Small intestine (tissue), 7 donors: ENCODE measurements around the gene DNHD1. TPM values are rescaled to one million over a fixed set of nuclear protein-coding genes. Genes with fewer than 3 reads are reported as not detected.
"Not testable (repeated sequence)": the region's sequence is repeated elsewhere in the genome, so short reads cannot be mapped to it uniquely, and the experiment has no call there.

ENCODE experiments used
- DNase-seq, 2 donors: peaks; one replicate each; pipeline versions ENCODE4 v3.0.0 to v3.0.0-alpha.2; 2013
- FAIRE-seq: peaks from 2 replicates; lab custom pipeline; 2012; peaks lifted over from hg19 to GRCh38; lab: Jason Lieb, UNC
- H3K27ac ChIP-seq, 3 donors: one replicate each; pipeline ENCODE4 v1.5.1; 2013; ENCODE audit warnings: low read length in 2 of 3, mild to moderate bottlenecking in 2 of 3, control low read depth in 1 of 3, inconsistent platforms in 1 of 3, low read depth in 1 of 3, moderate library complexity in 1 of 3
- H3K27me3 ChIP-seq, 3 donors: one replicate each; pipeline ENCODE4 v1.6.1; 2013; ENCODE audit warnings: low read length in 3 of 3, inconsistent platforms in 1 of 3; ENCODE audit not compliant: control insufficient read depth in 3 of 3, insufficient read depth in 3 of 3
- H3K36me3 ChIP-seq, 3 donors: one replicate each; pipeline ENCODE4 v1.6.1; 2013; ENCODE audit warnings: low read length in 3 of 3, inconsistent platforms in 1 of 3, low read depth in 1 of 3, mild to moderate bottlenecking in 1 of 3, moderate library complexity in 1 of 3; ENCODE audit not compliant: control insufficient read depth in 3 of 3, insufficient read depth in 2 of 3
- H3K4me1 ChIP-seq, 3 donors: one replicate each; pipeline ENCODE4 v1.6.1; 2013; ENCODE audit warnings: low read length in 2 of 3, inconsistent platforms in 1 of 3, low read depth in 1 of 3, mild to moderate bottlenecking in 1 of 3, moderate library complexity in 1 of 3; ENCODE audit not compliant: control insufficient read depth in 3 of 3, insufficient read depth in 2 of 3
- H3K4me3 ChIP-seq, 3 donors: one replicate each; pipeline ENCODE4 v1.5.1; 2013; ENCODE audit warnings: low read length in 3 of 3, control low read depth in 1 of 3, inconsistent platforms in 1 of 3, low read depth in 1 of 3, mild to moderate bottlenecking in 1 of 3, moderate library complexity in 1 of 3
- H3K9me3 ChIP-seq, 2 donors: one replicate each; pipeline ENCODE4 v1.6.1; 2013; ENCODE audit warnings: low read depth in 1 of 2, low read length in 1 of 2; ENCODE audit not compliant: control insufficient read depth in 2 of 2, insufficient read depth in 1 of 2
- WGBS, 3 donors: extraction: QIAGEN DNeasy Blood & Tissue Kit; methylation state at CpG; one replicate each; pipeline ENCODE4 v1.1.7; 2013; 5-methylcytosine and 5-hydroxymethylcytosine counted together
- polyA plus RNA-seq, 4 donors: library from polyadenylated mRNA; stranded (reverse) in 3 of 4; unstranded in 1 of 4; fragments of 200-250 nt in 3 of 4; fragments of 120-200 nt in 1 of 4; gene quantifications; one replicate each; pipeline versions ENCODE4 v1.2.1 to v1.2.3, GENCODE V29; 2013
- donor health status: healthy with polysubstance abuse.
- donor health status: control.
- donor health status: control.
- donor health status: Bipolar disorder and iron deficiency.
- donor health status: healthy.

The DNHD1 gene
- polyA plus RNA-seq, 4 donors, result 4.0 to 10.5 (median 9.0) TPM

DNA sequence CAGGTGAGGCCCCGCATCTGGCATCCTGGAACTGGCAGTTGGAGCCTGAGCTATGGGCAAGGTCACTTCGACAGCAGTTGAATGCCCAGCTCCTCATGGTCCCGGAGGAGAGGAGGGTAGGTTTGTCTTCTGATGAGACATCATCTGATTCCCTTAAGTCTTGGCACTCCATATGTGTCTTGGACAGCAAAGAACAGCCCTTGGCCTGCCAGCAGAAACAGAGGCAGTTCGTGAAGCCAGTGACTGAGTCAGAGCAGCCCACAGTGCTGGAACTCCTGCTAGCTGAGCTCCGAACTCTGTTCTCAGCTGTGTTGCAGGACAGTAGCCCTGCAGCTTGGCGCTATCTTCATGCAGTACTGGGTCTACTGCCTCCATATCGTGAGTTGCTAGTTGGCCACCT is 1.0 kb downstream of the DNHD1 start:
- H3K27ac ChIP-seq, result no peak overlapping the region
- H3K36me3 ChIP-seq, result peaks cover 0 to 16% (median 2%) of the 10 kb centered on the region in 3 donors
- FAIRE-seq (no peak), DNase-seq (no peak)
- WGBS, 3 donors, result 76 to 91% (median 89%) methylated on average over 7 of the region's 7 CpGs
- H3K9me3 ChIP-seq, result no peaks in the 10 kb centered on the region
- H3K27me3 ChIP-seq, result no peaks in the 10 kb centered on the region
- H3K4me3 ChIP-seq, result no peak overlapping the region
- peaks cover 0 to 7% (median 0%) of the 10 kb centered on the region in 3 donors for H3K4me1 ChIP-seq

DNA sequence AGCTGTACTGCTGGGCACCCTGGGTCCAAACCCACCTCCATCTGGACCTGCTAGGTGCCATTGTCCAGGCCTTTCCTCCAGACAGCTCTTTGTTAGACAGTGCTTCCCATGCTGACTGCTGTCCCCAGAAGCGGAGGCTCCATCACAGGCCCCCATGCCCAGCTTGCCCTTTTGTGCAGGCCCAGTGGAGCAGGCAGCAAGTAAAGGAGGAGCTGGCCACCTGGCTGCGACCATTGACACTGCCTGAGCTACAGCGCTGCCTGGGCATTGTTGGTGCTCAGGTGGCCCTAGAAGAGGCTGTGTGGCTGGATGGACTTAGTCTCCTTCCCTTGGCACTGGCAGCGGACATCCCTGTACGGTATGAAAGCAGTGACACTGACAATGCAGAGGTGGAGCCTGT is 1.5 kb downstream of the DNHD1 start:
- Histone ChIP-seq H3K27me3 (no peaks in the 10 kb centered on the region), H3K4me1 (peaks cover 0 to 7% (median 0%) of the 10 kb centered on the region in 3 donors), H3K36me3 (peaks cover 0 to 16% (median 2%) of the 10 kb centered on the region in 3 donors), H3K4me3 (no peak overlapping the region), H3K27ac (no peak overlapping the region), H3K9me3 (no peaks in the 10 kb centered on the region)
- WGBS, 3 donors, result 94 to 96% (median 94%) methylated on average over 5 of the region's 5 CpGs
- FAIRE-seq, result no peak
- no peak for DNase-seq

DNA sequence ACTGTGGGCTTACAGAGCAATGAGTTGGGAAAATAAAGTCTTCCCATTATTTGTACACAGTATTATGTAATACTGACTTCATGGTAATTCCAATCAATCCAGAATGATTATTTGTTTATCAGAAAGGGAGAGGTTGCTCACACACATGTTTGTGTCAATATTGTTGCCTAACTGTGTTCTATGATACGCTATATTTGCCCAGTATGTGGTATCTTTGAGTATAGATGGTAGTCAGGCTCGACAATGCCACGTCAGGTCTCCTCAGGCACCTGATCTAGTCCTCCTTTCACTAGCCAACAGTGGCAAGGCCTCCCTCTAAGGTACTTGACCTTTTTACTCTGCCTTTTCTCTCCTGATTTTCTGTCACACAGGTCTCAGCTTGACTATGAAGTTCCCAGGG is 5.3 kb downstream of the DNHD1 start:
- 92 to 96% (median 96%) methylated on average over 3 of the region's 3 CpGs for WGBS, 3 donors
- Histone ChIP-seq H3K9me3 (no peaks in the 10 kb centered on the region), H3K27ac (no peak overlapping the region), H3K4me3 (no peak overlapping the region), H3K27me3 (no peaks in the 10 kb centered on the region), H3K36me3 (peaks cover 0 to 17% (median 2%) of the 10 kb centered on the region in 3 donors), H3K4me1 (no peaks in the 10 kb centered on the region)
- FAIRE-seq, result no peak
- no peak for DNase-seq

DNA sequence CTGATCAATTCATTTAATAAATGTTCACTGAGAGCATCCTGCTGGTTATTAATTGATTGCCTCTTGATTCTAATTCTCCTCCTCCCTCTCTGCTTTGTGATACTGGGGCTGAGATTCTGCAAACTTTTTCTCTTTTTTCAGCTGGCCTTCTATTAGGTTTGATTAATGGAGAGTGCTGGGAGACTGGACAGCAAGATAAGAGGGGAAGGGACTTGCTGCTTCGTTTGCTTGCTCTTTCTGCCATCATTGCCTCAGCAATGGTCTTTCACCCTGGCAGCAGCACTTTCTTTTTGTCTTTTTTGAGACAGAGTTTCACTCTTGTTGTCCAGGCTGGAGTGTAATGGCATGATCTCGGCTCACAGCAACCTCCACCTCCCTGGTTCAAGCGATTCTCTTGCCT is 7.1 kb downstream of the DNHD1 start:
- Histone ChIP-seq H3K4me1 (no peaks in the 10 kb centered on the region), H3K27ac (no peak overlapping the region), H3K27me3 (no peaks in the 10 kb centered on the region), H3K9me3 (no peaks in the 10 kb centered on the region), H3K4me3 (no peak overlapping the region), H3K36me3 (peaks cover 0 to 4% (median 0%) of the 10 kb centered on the region in 3 donors)
- WGBS, 3 donors, result 77 to 87% (median 82%) methylated on average over 3 of the region's 3 CpGs
- FAIRE-seq (no peak), DNase-seq (no peak)

- FAIRE-seq (peak; percentile 15), DNase-seq (peak; percentile 68 to 70)
- H3K9me3 ChIP-seq, result no peaks in the 10 kb centered on the region
- H3K4me3 ChIP-seq, result no peak overlapping the region
- no peaks in the 10 kb centered on the region for H3K4me1 ChIP-seq
- no peaks in the 10 kb centered on the region for H3K27me3 ChIP-seq
- peaks cover 0 to 4% (median 0%) of the 10 kb centered on the region in 3 donors for H3K36me3 ChIP-seq
- 55 to 58% (median 58%) methylated on average over 2 of the region's 2 CpGs for WGBS, 3 donors
- H3K27ac ChIP-seq, result no peak overlapping the region
Measured at GRCh38 chr11:6505577-6506240, 8.6 kb downstream of the DNHD1 start.

GRCh38 chr11:6516865-6517264 is 19.8 kb downstream of the DNHD1 start:
- Histone ChIP-seq H3K9me3 (no peaks in the 10 kb centered on the region), H3K4me1 (no peaks in the 10 kb centered on the region), H3K4me3 (no peak overlapping the region), H3K27ac (no peak overlapping the region), H3K27me3 (no peaks in the 10 kb centered on the region), H3K36me3 (peaks cover 4 to 9% (median 9%) of the 10 kb centered on the region in 3 donors)
- FAIRE-seq (no peak), DNase-seq (no peak)

GRCh38 chr11:6520265-6520664 is 23.2 kb downstream of the DNHD1 start:
- 86 to 92% (median 89%) methylated on average over 3 of the region's 3 CpGs for WGBS, 3 donors
- no peak overlapping the region for H3K27ac ChIP-seq
- no peak overlapping the region for H3K4me3 ChIP-seq
- H3K9me3 ChIP-seq, result no peaks in the 10 kb centered on the region
- peaks cover 4 to 9% (median 7%) of the 10 kb centered on the region in 3 donors for H3K36me3 ChIP-seq
- no peaks in the 10 kb centered on the region for H3K4me1 ChIP-seq
- no peak for DNase-seq
- H3K27me3 ChIP-seq, result no peaks in the 10 kb centered on the region
- no peak for FAIRE-seq

- FAIRE-seq, H3K27ac ChIP-seq, DNase-seq, H3K36me3 ChIP-seq, H3K4me3 ChIP-seq, H3K9me3 ChIP-seq, H3K4me1 ChIP-seq, H3K27me3 ChIP-seq: not testable (repeated sequence)
- 91 to 98% (median 92%) methylated on average over 3 of the region's 3 CpGs for WGBS, 3 donors
Measured at GRCh38 chr11:6521946-6522345, 24.9 kb downstream of the DNHD1 start.

DNA sequence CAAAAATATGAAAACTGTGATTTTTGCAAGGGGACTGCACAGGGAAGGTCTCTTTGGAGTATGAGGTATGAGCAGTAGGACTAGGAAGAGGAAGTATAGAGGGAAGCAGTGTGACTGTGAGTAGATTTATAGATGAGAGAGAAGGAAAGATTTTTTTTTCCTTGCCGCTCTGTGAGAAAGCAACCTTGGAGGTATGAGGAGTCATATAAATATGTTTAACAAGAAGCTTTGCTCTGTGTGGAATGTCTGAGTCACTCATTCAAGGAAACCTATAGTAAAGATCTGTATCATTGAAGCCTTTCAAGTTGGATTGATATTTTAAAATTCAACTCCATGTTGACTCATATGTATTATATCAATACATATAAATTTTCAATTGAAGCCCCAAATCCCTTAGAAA is 26.2 kb downstream of the DNHD1 start:
- H3K27me3 ChIP-seq, result no peaks in the 10 kb centered on the region
- peaks cover 4 to 9% (median 7%) of the 10 kb centered on the region in 3 donors for H3K36me3 ChIP-seq
- FAIRE-seq, result no peak
- H3K27ac ChIP-seq, result no peak overlapping the region
- H3K4me1 ChIP-seq, result no peaks in the 10 kb centered on the region
- 40 to 77% (median 41%) methylated on average over 1 of the region's 1 CpG for WGBS, 3 donors
- peak in 1 of 2 donors; percentile 14 for DNase-seq
- H3K9me3 ChIP-seq, result no peaks in the 10 kb centered on the region
- no peak overlapping the region for H3K4me3 ChIP-seq
